Measurements from ENCODE around the gene SLC6A9. TPM values are rescaled to one million over a fixed set of nuclear protein-coding genes. Genes with fewer than 3 reads are reported as not detected.

SLC6A9 gene
- total and polyA plus RNA-seq, 2 of the 8 experiments (the other 6 are each of a cell fraction or from before 2014, with no cell fraction given) = 20.2 to 24.2 TPM

GRCh38 chr1:43963006-43963405 is 68.3 kb downstream of the SLC6A9 start (continued):
- TF ChIP-seq CEBPB (IDR thresholded peaks at IDR 0.05; ENCODE audit: low read depth, low read length) (no peak), CHD7 (IDR thresholded peaks at IDR 0.05; ENCODE audit: insufficient replicate concordance, low read length) (no peak)

Data from H1 (cell line).